GM12878 (cell line): ENCODE measurements around the gene SCAF8. TPM values are rescaled to one million over a fixed set of nuclear protein-coding genes. Genes with fewer than 3 reads are reported as not detected.

ENCODE experiments used
- ATAC-seq: fragments of 200-7000 bp; cut with Tn5 transposase; 3 replicates; pipeline ENCODE4 v1.9.1; 2020; ENCODE audit warnings: mild to moderate bottlenecking, moderate library complexity
- BruUV-seq: library from RNA; stranded (reverse); fragments of 400-500 nt; replicated peaks from 2 replicates; lab custom pipeline; 2021; lab: Mats Ljungman, UMichigan
- CTCF ChIA-PET: fragments of 300-600 bp; sonication (Branson Sonifier 250); formaldehyde crosslinking; extraction: SDS; loops from one replicate; lab custom pipeline; 2021; ENCODE audit warnings: inconsistent platforms; lab: Yijun Ruan, JAX
- POLR2A ChIA-PET: fragments of 350-600 bp; formaldehyde crosslinking; extraction: SDS; loops from one replicate; lab custom pipeline; 2021; ENCODE audit warnings: inconsistent platforms; lab: Charles Lee
- RAD21 ChIA-PET: fragments of 300-600 bp; sonication (Branson Sonifier 250); formaldehyde crosslinking; loops from one replicate; lab custom pipeline; 2023; ENCODE audit warnings: antibody characterized with exemption; ENCODE audit not compliant: unreplicated experiment; lab: Charles Lee
- SMC1A ChIA-PET: fragments of 300-600 bp; sonication (Branson Sonifier 250); formaldehyde crosslinking; loops from one replicate; lab custom pipeline; 2023; ENCODE audit not compliant: unreplicated experiment, uncharacterized antibody; lab: Charles Lee
- DNase-seq: peaks from one replicate; pipeline ENCODE4 v3.0.0-alpha.2; 2011; ENCODE audit warnings: low read depth, low spot score
- FAIRE-seq: peaks from 3 replicates; lab custom pipeline; 2011; peaks lifted over from hg19 to GRCh38; lab: Jason Lieb, UNC
- H2AFZ ChIP-seq: 2 replicates; pipeline ENCODE4 v1.6.0; 2011; ENCODE audit warnings: low read depth, low read length, control low read depth; ENCODE audit not compliant: control insufficient read depth
- H3K27ac ChIP-seq: 2 replicates; pipeline ENCODE4 v1.5.1; 2011; ENCODE audit warnings: control low read depth; ENCODE audit not compliant: control insufficient read depth, insufficient read depth
- H3K27me3 ChIP-seq, 2 experiments: replicated peaks in 1 of 2; 2 replicates each; pipeline versions ENCODE4 v1.6.0 to v1.6.1; 2011; ENCODE audit warnings: low read length in 1 of 2; ENCODE audit not compliant: control insufficient read depth in 2 of 2, insufficient read depth in 2 of 2
- H3K36me3 ChIP-seq, 2 experiments: 2 replicates each; pipeline ENCODE4 v1.5.1; 2011; ENCODE audit warnings: low read length in 1 of 2; ENCODE audit not compliant: control insufficient read depth in 2 of 2, insufficient read depth in 2 of 2
- H3K4me1 ChIP-seq: 2 replicates; pipeline ENCODE4 v1.6.1; 2011; ENCODE audit warnings: mild to moderate bottlenecking, low read length, moderate library complexity, mixed read lengths; ENCODE audit not compliant: control insufficient read depth, insufficient read depth
- H3K4me2 ChIP-seq: 2 replicates; pipeline ENCODE4 v1.6.0; 2011; ENCODE audit warnings: control low read depth; ENCODE audit not compliant: control insufficient read depth, insufficient read depth
- H3K4me3 ChIP-seq: fragments of 200-600 bp; sonication (generic); 2 replicates; pipeline ENCODE4 v1.5.1; 2016
- H3K79me2 ChIP-seq: 2 replicates; pipeline ENCODE4 v1.6.0; 2011; ENCODE audit warnings: low read length; ENCODE audit not compliant: control insufficient read depth, insufficient read depth
- H3K9ac ChIP-seq: 2 replicates; pipeline ENCODE4 v1.8.0; 2011; ENCODE audit warnings: low read length, control low read depth, mixed read lengths; ENCODE audit not compliant: control insufficient read depth, insufficient read depth
- H3K9me3 ChIP-seq: replicated peaks from 3 replicates; pipeline ENCODE4 v1.5.1; 2011; ENCODE audit warnings: mild to moderate bottlenecking, low read length; ENCODE audit not compliant: control insufficient read depth, insufficient read depth
- H4K20me1 ChIP-seq: 2 replicates; pipeline ENCODE4 v1.6.0; 2011; ENCODE audit not compliant: control insufficient read depth, insufficient read depth
- MEF2B ChIP-seq: fragments of 450-650 bp; IDR thresholded peaks from 2 replicates; pipeline ENCODE4 v1.6.1; 2018; ENCODE audit warnings: mild to moderate bottlenecking, moderate library complexity; ENCODE audit not compliant: partially characterized antibody, poor library complexity, severe bottlenecking
- WGBS: methylation state at CpG from one replicate; pipeline ENCODE4 v1.1.6; 2016; ENCODE audit warnings: low lambda C conversion rate; ENCODE audit not compliant: insufficient replicate concordance, insufficient coverage; ENCODE audit errors: missing lambda C conversion rate; 5-methylcytosine and 5-hydroxymethylcytosine counted together
- in situ Hi-C: fragments of 300-500 bp; cut with MboI; formaldehyde crosslinking; loops from 9 replicates; pipeline ENCODE4 v1.14.3; 2018; ENCODE audit warnings: mixed read lengths
- intact Hi-C: fragments of 100-400 bp; cut with micrococcal nuclease; formaldehyde crosslinking; loops from one replicate; pipeline ENCODE4 v1.14.2; 2022; ENCODE audit not compliant: unreplicated experiment
- polyA plus RNA-seq, 11 experiments: library from polyadenylated mRNA; depleted of rRNA in 4 of 11; unstranded in 6 of 11; stranded (reverse) in 5 of 11; fragments of >200 nt; fragmentation: Nextera tagmentation in 4 of 11; fragmentation: Illumina TruSeq in 1 of 11; extraction: Ambion mirVana in 4 of 11; extraction: Trizol in 1 of 11; gene quantifications; 1 replicate in 1 of 11; 2 replicates in 10 of 11; pipeline versions ENCODE4 v1.2.1 to v1.2.3, GENCODE V29; 2011 to 2016; ENCODE audit warnings: inconsistent platforms in 2 of 11, missing spikeins in 2 of 11, low read depth in 1 of 11
- total RNA-seq, 4 experiments: library from RNA; depleted of rRNA in 3 of 4; stranded (reverse); fragments of >200 nt in 3 of 4; fragmentation: Illumina TruSeq in 1 of 4; extraction: Trizol in 1 of 4; gene quantifications; 2 replicates each; pipeline versions ENCODE4 v1.2.1 to v1.2.3, GENCODE V29; 2013 to 2021
- TF ChIP-seq, protein P1 (sequence below): fragments of 450-650 bp; IDR thresholded peaks from 2 replicates; pipeline ENCODE4 v1.6.1; 2016; ENCODE audit warnings: mild to moderate bottlenecking, moderate library complexity, borderline replicate concordance

The SCAF8 gene
- total and polyA plus RNA-seq, 10 of the 15 experiments (the other 5 are each of a cell fraction or from before 2014, with no cell fraction given), result 8.1 to 28.8 (median 15.9) TPM

DNA sequence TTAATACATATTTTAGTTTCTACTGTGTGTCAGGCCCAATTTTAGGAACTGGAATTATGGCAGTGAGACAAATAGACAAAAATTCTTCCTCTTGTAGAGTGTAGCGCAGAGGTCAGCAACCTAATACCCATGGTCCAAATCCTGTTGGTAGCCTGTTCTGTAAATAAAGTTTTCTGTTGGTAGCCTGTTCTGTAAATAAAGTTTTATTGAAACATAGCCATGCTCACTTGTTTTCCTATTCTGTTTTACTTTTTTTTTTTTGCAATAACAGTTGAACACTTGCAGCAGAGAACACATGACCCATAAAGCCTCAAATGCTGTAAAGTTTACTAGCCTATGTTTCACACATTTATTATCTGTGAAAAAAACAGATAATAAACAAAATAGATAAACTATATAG, 87.9 kb downstream of the SCAF8 start:
- H3K36me3 ChIP-seq, result peaks cover 5 to 37% of the 10 kb centered on the region in 2 experiments
- ChIA-PET SMC1A (no interaction called here), POLR2A (no interaction called here), CTCF (interaction anchor here (1.6 kb wide), 1 partner anchor 107 kb away, joined by 3 read pairs; no protein-coding TSS in a partner anchor), RAD21 (no interaction called here)
- no peak for TF ChIP-seq MEF2B
- TF ChIP-seq, protein P1, sequence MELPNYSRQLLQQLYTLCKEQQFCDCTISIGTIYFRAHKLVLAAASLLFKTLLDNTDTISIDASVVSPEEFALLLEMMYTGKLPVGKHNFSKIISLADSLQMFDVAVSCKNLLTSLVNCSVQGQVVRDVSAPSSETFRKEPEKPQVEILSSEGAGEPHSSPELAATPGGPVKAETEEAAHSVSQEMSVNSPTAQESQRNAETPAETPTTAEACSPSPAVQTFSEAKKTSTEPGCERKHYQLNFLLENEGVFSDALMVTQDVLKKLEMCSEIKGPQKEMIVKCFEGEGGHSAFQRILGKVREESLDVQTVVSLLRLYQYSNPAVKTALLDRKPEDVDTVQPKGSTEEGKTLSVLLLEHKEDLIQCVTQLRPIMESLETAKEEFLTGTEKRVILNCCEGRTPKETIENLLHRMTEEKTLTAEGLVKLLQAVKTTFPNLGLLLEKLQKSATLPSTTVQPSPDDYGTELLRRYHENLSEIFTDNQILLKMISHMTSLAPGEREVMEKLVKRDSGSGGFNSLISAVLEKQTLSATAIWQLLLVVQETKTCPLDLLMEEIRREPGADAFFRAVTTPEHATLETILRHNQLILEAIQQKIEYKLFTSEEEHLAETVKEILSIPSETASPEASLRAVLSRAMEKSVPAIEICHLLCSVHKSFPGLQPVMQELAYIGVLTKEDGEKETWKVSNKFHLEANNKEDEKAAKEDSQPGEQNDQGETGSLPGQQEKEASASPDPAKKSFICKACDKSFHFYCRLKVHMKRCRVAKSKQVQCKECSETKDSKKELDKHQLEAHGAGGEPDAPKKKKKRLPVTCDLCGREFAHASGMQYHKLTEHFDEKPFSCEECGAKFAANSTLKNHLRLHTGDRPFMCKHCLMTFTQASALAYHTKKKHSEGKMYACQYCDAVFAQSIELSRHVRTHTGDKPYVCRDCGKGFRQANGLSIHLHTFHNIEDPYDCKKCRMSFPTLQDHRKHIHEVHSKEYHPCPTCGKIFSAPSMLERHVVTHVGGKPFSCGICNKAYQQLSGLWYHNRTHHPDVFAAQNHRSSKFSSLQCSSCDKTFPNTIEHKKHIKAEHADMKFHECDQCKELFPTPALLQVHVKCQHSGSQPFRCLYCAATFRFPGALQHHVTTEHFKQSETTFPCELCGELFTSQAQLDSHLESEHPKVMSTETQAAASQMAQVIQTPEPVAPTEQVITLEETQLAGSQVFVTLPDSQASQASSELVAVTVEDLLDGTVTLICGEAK, result peak; percentile 62
- H3K4me1 ChIP-seq, result no peaks in the 10 kb centered on the region
- no peak for DNase-seq
- H3K27me3 ChIP-seq, result no peaks in the 10 kb centered on the region
- H4K20me1 ChIP-seq, result no peaks in the 10 kb centered on the region
- no peak for ATAC-seq
- intact Hi-C loops, result no loop called here
- H3K4me3 ChIP-seq, result no peak overlapping the region
- no peaks in the 10 kb centered on the region for H3K79me2 ChIP-seq
- no peak overlapping the region for H3K4me2 ChIP-seq
- no peak for FAIRE-seq
- no peak overlapping the region for H3K9ac ChIP-seq
- in situ Hi-C loops, result no loop called here
- no TSS peak for BruUV-seq
- WGBS, result 100% methylated on average over 1 of the region's 1 CpG
- no peak overlapping the region for H3K27ac ChIP-seq
- H3K9me3 ChIP-seq, result no peaks in the 10 kb centered on the region
- no peak overlapping the region for H2AFZ ChIP-seq
